Measurements from ENCODE around the gene DMD. TPM values are rescaled to one million over a fixed set of nuclear protein-coding genes. Genes with fewer than 3 reads are reported as not detected.

Gene DMD
- total and polyA plus RNA-seq, 2 of the 8 experiments (the other 6 are each of a cell fraction or from before 2014, with no cell fraction given): 4.8 to 7.4 TPM

DNA sequence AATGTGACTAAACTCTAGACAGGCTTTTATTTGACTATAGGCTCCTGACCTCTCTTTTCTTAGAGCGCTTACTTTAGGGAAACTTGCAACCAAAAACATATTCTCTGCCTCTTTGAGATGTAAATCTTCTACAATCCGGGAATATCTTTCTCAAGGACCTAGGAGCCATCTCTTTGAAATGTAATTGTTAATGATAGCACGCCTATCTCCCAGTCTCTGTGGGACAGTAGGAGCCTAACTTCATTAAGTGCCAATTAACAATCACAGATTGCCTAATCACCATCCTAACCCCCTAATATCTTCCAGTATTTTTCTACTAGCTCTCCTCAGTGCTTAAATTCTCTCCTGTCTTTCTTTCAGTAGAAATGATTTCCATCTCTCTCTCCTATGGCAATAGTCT lies 628.6 kb downstream of the DMD start:
- FAIRE-seq (peak; percentile 62), DNase-seq (ENCODE audit: low read depth in 1 of 2, low spot score in 2 of 2) (no peak)
- Histone ChIP-seq H2AK5ac (ENCODE audit: low read depth, low read length) (no peak overlapping the region), H2BK12ac (ENCODE audit: low read depth, low read length) (no peak overlapping the region), H3K36me3 (ENCODE audit: control insufficient read depth in 2 of 4, insufficient read depth in 4 of 4, low read length in 3 of 4) (no peaks in the 10 kb centered on the region), H4K91ac (replicated peaks; ENCODE audit: insufficient read length, low read length) (no peak overlapping the region), H3K18ac (ENCODE audit: extremely low read depth, low read length) (no peak overlapping the region), H2BK5ac (ENCODE audit: low read depth, low read length) (no peak overlapping the region), H3K27ac (ENCODE audit: low read depth, low read length) (no peak overlapping the region), H3K79me2 (ENCODE audit: control insufficient read depth in 1 of 2, insufficient read depth in 2 of 2, low read length in 2 of 2) (no peaks in the 10 kb centered on the region), H3K56ac (replicated peaks; ENCODE audit: insufficient read length, low read depth, low read length) (no peak overlapping the region), H3K9me3 (ENCODE audit: insufficient read depth in 2 of 2, low read depth in 1 of 2, low read length in 1 of 2) (no peaks in the 10 kb centered on the region), H3K79me1 (ENCODE audit: low read depth, low read length) (no peaks in the 10 kb centered on the region), H4K20me1 (replicated peaks in 1 of 2; ENCODE audit: control insufficient read depth in 1 of 2, insufficient read depth in 2 of 2, low read length in 2 of 2) (no peaks in the 10 kb centered on the region), H3K23me2 (ENCODE audit: low read depth, low read length) (no peaks in the 10 kb centered on the region), H3K4me3 (ENCODE audit: extremely low read depth in 1 of 4, insufficient read depth in 2 of 4, low read depth in 3 of 4, low read length in 4 of 4) (no peak overlapping the region), H2BK20ac (ENCODE audit: low read length) (no peak overlapping the region), H3K14ac (ENCODE audit: insufficient read length) (no peak overlapping the region), H2BK120ac (replicated peaks; ENCODE audit: low read depth, low read length) (no peak overlapping the region), H4K5ac (ENCODE audit: insufficient read length, low read depth, low read length) (no peak overlapping the region), H3K4me2 (ENCODE audit: insufficient read depth in 1 of 2, low read depth in 2 of 2, low read length in 2 of 2) (no peak overlapping the region; a peak in 1 of 4 replicates), H2AFZ (ENCODE audit: low read length) (no peak overlapping the region), H3K9ac (replicated peaks in 1 of 4; ENCODE audit: extremely low read depth in 1 of 4, low read depth in 3 of 4, low read length in 3 of 4) (no peak overlapping the region), H3K4me1 (replicated peaks in 1 of 4; ENCODE audit: control insufficient read depth in 3 of 4, insufficient read depth in 4 of 4, low read length in 3 of 4) (no peaks in the 10 kb centered on the region), H3K27me3 (replicated peaks in 1 of 4; ENCODE audit: control insufficient read depth in 3 of 4, extremely low read depth in 1 of 4, insufficient read depth in 3 of 4, low read length in 3 of 4) (no peaks in the 10 kb centered on the region; a peak in 1 of 7 replicates), H4K8ac (ENCODE audit: extremely low read depth, insufficient read depth, low read length) (no peak overlapping the region), H3K23ac (ENCODE audit: insufficient read length) (no peak overlapping the region), H3K4ac (replicated peaks; ENCODE audit: insufficient read length, low read depth, low read length) (no peak overlapping the region), H2BK15ac (ENCODE audit: low read length) (no peak overlapping the region)
- CTCF ChIA-PET (ENCODE audit: partially characterized antibody): interaction anchor here (0.7 kb wide), 1 partner anchor 52 kb away, joined by 3 read pairs; no protein-coding TSS in a partner anchor
- POLR2A ChIA-PET (ENCODE audit: partially characterized antibody): no interaction called here
- 12% methylated on average over 3 of the region's 3 CpGs; no CpG with 5 or more reads in 1 of the 2 experiments for WGBS, 2 experiments (ENCODE audit: extremely low coverage in 1 of 2, insufficient coverage in 1 of 2, insufficient read length in 1 of 2, insufficient replicate concordance in 2 of 2, low coverage in 1 of 2, low lambda C conversion rate in 2 of 2, missing lambda C conversion rate in 1 of 2)
- TF ChIP-seq TBP (IDR thresholded peaks at IDR 0.05; ENCODE audit: low read depth, low read length) (no peak), CEBPB (IDR thresholded peaks at IDR 0.05; ENCODE audit: low read depth, low read length) (peak; percentile 62), RNF2 (IDR thresholded peaks at IDR 0.05; ENCODE audit: borderline replicate concordance, low read depth, low read length, missing control alignments, poor library complexity, severe bottlenecking) (no peak), JUND (IDR thresholded peaks at IDR 0.05; ENCODE audit: low read length) (no peak), SP1 (IDR thresholded peaks at IDR 0.05; ENCODE audit: low read depth, low read length) (peak; percentile 39; the same call in 1 of the 2 replicates), NANOG (IDR thresholded peaks at IDR 0.05; ENCODE audit: insufficient read depth, low read depth, low read length, poor library complexity, severe bottlenecking) (peak; percentile 52), KDM5A (IDR thresholded peaks at IDR 0.05; ENCODE audit: low read length) (no peak), ASH2L (IDR thresholded peaks at IDR 0.05; ENCODE audit: low read length) (no peak)

All from H1 (cell line).